C4-2B (cell line): ENCODE measurements around the gene THAP3.
"Not testable (repeated sequence)": the region's sequence is repeated elsewhere in the genome, so short reads cannot be mapped to it uniquely, and the experiment has no call there.

Experiments
- H3K27ac ChIP-seq: fragments of 450-650 bp; 2 replicates; pipeline ENCODE4 v1.5.1; 2017
- ZFX ChIP-seq: fragments of 450-650 bp; IDR thresholded peaks from 2 replicates; pipeline ENCODE4 v1.6.1; 2017
- TF ChIP-seq, protein P1 (sequence below): fragments of 450-650 bp; conservative IDR thresholded peaks from 2 replicates; pipeline ENCODE4 v1.5.1; 2017; ENCODE audit warnings: mild to moderate bottlenecking

The THAP3 gene

DNA sequence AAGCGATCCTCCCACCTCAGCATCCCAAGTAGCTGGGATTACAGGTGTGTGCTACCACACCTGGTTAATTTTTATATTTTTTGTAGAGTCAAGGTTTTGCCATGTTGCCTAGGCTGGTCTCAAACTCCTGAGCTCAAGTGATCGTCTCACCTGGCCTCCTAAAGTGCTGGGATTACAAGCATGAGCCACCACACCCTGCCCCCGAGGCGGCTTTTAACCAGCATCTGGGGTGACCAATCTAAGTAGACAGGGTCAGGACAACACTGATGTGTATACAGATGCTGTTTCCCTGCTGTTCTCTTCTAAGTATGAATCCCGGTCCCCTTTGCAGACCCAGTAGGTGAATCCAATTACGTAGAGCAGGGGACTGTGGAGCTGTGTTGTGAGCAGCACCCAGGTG, 23.9 kb downstream of the THAP3 start:
- H3K27ac ChIP-seq: no peak overlapping the region
- no peak for TF ChIP-seq ZFX
- TF ChIP-seq, protein P1, sequence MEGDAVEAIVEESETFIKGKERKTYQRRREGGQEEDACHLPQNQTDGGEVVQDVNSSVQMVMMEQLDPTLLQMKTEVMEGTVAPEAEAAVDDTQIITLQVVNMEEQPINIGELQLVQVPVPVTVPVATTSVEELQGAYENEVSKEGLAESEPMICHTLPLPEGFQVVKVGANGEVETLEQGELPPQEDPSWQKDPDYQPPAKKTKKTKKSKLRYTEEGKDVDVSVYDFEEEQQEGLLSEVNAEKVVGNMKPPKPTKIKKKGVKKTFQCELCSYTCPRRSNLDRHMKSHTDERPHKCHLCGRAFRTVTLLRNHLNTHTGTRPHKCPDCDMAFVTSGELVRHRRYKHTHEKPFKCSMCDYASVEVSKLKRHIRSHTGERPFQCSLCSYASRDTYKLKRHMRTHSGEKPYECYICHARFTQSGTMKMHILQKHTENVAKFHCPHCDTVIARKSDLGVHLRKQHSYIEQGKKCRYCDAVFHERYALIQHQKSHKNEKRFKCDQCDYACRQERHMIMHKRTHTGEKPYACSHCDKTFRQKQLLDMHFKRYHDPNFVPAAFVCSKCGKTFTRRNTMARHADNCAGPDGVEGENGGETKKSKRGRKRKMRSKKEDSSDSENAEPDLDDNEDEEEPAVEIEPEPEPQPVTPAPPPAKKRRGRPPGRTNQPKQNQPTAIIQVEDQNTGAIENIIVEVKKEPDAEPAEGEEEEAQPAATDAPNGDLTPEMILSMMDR: no peak

DNA sequence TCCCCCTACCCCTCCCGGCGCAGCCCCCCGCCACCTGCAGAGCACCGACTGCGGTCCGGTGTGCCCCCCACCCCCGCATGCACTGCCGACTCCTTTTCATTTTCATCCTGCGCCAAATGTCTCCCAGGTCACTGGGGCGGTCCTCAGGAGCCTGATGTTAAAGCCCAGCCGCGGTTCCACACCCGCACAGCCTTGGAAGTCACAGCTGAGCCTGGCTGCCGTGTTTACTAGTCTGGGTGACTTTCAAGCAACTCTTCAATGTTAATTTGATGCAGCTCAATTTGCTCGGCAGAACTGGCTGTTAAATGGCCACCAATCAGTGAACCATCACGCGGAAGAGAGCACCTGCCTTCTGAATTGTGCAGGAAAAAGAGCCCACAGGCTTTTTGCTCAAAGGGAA, 27.2 kb downstream of the THAP3 start:
- TF ChIP-seq ZFX: no peak
- TF ChIP-seq, protein P1: no peak
- no peak overlapping the region for H3K27ac ChIP-seq

DNA sequence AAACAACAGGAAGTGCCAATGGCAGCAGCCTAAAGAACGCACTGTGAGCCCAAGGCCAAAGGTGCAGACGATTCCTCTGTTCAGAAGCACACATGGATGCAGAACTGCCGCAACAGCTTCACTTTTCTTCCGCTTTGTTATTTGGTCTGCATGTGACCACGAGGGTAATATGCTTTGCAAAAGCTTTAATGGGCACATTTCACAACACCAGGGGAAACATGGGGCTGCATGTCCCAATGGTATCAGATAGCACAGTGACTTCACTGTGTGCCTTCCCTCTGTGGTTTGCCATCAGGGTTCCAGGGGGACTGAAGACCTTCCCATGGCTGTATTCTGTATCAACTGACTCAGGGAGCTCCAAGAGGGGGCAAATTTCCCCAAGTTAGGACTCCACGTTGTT, 28.3 kb downstream of the THAP3 start:
- H3K27ac ChIP-seq: no peak overlapping the region
- TF ChIP-seq, protein P1: no peak
- TF ChIP-seq ZFX: no peak

DNA sequence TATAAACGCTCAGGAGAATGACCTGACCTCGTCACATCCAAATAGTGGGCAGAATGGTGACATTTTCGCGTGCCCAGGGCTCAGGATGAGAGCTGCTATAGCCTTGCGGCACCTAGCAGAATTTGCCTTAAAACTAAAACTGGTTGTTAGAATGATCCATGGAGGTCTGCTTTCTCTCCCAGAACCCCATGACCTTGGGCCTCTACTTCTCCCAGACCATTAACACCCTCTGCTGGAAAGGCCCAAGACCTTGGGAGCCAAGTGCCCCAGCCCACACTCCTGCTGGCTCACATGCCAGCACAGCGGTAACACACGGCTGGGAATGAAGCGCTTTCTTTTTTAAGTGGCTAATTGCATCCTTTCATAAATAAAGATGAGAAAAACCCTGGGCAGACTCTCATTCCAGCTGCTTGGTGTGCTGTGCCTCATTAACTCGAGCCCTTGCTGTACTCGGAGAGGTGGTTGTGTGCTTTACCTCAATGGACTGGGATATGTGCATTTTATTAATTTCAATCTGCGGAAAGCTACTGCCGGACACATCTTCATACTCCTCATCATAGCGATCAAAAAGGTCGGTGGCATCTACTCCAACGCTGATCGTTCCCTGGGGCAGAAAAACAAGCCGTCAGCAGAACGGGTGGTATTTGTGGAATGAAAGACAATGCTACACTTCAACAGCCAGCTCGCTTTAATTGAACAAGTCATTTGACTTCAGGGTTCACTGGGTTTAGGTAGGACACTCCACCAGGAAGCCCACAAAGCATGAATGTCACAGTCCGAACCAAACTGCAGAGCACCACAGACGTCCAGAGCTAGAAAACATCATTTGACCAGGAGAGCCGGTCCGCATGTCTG, 29.0 kb downstream of the THAP3 start:
- no peak overlapping the region for H3K27ac ChIP-seq
- TF ChIP-seq, protein P1: no peak
- TF ChIP-seq ZFX: no peak

DNA sequence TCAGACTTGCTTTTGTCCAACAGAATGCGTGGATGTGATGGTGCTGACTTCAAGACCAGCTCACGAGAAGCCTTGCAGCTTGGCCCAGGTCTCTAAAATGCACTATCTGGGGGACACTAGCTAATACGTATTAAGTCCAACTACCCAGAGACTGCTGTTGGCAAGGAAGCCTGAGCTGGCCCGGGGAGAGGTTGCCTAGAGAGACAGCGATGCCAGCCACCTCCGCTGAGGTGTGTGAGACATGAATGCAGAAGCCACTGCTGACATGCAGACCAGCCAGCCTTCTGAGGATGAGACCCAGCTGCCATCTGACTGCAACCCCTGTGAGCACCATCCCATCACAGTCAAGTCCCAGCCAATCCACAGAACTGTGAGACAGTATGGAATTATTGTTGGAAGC, 32.5 kb downstream of the THAP3 start:
- no peak for TF ChIP-seq ZFX
- TF ChIP-seq, protein P1: no peak
- no peak overlapping the region for H3K27ac ChIP-seq

DNA sequence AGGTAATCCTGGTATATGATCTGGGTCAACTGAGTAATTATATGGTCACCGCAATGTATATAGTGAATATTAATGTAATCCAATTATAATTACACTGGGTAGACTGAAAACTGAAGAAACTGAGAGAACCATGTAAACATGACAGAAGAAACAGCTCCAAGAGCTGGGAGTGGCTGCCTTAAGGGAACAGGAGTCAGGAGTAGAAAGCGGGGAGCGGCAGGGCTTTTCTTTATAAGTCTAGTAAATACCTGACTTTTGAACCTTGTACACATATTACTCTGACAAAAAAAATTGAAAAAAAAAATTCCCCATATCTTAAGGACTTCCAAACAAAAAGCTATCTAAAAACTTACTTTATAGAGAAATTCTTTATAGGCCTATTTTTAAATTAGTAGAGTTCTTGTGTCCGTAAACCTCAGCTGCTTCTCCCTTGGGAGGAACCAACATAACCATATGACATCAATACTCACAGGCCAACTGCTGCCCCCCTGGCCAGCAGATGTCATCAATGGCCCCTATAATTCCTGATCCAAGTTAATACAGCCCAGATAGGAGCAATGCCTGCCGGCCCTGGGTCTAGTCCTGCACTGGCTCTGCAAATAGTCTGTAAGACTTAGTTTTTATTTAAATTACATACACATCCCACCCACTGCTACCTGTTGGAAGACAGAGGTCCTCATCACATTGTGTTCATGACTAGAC, 33.8 kb downstream of the THAP3 start:
- TF ChIP-seq ZFX: no peak
- TF ChIP-seq, protein P1: no peak
- no peak overlapping the region for H3K27ac ChIP-seq

DNA sequence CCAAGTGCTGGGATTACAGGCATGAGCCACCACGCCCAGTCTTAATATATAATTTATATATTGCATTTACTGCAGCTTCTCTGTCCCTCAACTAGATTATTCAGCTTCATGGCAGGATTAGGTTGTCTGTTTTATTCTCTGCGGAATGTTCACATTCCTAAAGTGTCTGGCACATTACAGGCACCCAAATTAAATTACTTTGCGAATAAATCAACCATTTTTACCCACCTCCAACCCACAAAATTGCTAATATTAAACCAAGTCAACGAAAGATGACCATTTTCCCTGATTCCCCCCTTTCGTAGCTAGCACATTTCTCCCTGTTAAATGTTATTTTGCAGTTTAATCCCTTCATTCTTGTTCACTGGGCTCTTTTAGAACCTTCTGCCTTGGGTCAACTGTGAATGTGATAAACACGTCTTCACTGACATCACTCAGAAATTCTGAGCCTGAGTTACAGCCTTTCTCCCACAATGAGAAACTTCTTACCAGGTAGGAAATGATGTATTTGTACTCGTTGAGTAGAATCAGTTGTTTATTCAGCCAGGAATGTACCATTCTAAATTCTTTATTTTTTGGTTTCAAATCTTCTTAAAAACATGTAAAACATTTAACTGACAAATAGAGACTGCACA, 35.9 kb downstream of the THAP3 start:
- TF ChIP-seq ZFX: no peak
- TF ChIP-seq, protein P1: no peak
- no peak overlapping the region for H3K27ac ChIP-seq

DNA sequence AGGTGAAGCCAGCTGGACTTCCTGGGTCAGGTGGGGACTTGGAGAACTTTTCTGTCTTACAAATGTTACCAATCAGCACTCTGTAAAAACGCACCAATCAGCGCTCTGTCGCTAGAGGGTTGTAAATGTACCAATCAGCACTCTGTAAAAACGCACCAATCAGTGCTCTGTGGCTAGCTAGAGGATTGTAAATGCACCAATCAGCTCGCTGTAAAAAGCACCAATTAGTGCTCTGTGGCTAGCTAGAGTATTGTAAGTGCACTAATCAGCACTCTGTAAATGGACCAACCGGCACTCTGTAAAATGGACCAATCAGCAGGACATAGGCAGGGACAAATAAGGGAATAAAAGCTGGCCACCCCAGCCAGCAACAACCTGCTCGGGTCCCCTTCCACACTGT, 37.8 kb downstream of the THAP3 start:
- H3K27ac ChIP-seq: not testable (repeated sequence)
